Measurements from ENCODE around the gene KLRB1.

DNA sequence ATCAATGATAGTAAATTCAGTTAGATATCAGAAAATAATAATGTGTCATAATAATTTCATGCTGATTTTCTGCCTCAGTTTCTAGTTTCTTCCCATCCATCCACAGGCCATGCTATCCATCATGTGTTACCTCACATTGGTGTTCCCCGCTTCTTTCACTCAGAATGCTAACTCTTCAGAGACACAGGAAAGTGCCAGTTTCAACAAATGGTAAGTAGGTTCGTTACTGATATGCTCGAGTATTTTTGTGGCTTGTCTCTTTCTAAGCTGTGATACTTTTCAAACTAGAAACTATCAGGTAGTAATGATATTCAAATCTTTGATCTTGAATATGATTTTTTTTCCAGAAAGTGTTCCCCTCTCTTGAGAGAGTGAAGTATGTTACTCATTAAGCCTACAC, 1.5 kb downstream of the KLRB1 start:
- no peak for TF ChIP-seq GABPA (IDR thresholded peaks at IDR 0.05 in 1 of 2, conservative IDR thresholded peaks at IDR 0.05 in 1 of 2)
- TF ChIP-seq, protein P1, sequence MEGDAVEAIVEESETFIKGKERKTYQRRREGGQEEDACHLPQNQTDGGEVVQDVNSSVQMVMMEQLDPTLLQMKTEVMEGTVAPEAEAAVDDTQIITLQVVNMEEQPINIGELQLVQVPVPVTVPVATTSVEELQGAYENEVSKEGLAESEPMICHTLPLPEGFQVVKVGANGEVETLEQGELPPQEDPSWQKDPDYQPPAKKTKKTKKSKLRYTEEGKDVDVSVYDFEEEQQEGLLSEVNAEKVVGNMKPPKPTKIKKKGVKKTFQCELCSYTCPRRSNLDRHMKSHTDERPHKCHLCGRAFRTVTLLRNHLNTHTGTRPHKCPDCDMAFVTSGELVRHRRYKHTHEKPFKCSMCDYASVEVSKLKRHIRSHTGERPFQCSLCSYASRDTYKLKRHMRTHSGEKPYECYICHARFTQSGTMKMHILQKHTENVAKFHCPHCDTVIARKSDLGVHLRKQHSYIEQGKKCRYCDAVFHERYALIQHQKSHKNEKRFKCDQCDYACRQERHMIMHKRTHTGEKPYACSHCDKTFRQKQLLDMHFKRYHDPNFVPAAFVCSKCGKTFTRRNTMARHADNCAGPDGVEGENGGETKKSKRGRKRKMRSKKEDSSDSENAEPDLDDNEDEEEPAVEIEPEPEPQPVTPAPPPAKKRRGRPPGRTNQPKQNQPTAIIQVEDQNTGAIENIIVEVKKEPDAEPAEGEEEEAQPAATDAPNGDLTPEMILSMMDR (IDR thresholded peaks at IDR 0.05; ENCODE audit: low read depth, low read length, missing input control): no peak
- TF ChIP-seq, protein P2, sequence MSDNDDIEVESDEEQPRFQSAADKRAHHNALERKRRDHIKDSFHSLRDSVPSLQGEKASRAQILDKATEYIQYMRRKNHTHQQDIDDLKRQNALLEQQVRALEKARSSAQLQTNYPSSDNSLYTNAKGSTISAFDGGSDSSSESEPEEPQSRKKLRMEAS (IDR thresholded peaks at IDR 0.05): no peak
- TF ChIP-seq FOXA1 (IDR thresholded peaks at IDR 0.05): no peak
- TF ChIP-seq TAF1 (conservative IDR thresholded peaks at IDR 0.05): no peak
- no peak for TF ChIP-seq JUND (IDR thresholded peaks at IDR 0.05)
- TF ChIP-seq HNF4A (conservative IDR thresholded peaks at IDR 0.05): no peak
- TF ChIP-seq, protein P3, sequence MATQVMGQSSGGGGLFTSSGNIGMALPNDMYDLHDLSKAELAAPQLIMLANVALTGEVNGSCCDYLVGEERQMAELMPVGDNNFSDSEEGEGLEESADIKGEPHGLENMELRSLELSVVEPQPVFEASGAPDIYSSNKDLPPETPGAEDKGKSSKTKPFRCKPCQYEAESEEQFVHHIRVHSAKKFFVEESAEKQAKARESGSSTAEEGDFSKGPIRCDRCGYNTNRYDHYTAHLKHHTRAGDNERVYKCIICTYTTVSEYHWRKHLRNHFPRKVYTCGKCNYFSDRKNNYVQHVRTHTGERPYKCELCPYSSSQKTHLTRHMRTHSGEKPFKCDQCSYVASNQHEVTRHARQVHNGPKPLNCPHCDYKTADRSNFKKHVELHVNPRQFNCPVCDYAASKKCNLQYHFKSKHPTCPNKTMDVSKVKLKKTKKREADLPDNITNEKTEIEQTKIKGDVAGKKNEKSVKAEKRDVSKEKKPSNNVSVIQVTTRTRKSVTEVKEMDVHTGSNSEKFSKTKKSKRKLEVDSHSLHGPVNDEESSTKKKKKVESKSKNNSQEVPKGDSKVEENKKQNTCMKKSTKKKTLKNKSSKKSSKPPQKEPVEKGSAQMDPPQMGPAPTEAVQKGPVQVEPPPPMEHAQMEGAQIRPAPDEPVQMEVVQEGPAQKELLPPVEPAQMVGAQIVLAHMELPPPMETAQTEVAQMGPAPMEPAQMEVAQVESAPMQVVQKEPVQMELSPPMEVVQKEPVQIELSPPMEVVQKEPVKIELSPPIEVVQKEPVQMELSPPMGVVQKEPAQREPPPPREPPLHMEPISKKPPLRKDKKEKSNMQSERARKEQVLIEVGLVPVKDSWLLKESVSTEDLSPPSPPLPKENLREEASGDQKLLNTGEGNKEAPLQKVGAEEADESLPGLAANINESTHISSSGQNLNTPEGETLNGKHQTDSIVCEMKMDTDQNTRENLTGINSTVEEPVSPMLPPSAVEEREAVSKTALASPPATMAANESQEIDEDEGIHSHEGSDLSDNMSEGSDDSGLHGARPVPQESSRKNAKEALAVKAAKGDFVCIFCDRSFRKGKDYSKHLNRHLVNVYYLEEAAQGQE (IDR thresholded peaks at IDR 0.05): no peak
- TF ChIP-seq YY1 (IDR thresholded peaks at IDR 0.05): no peak
- no peak for TF ChIP-seq RAD21 (IDR thresholded peaks at IDR 0.05)
- no peak for TF ChIP-seq RXRA (IDR thresholded peaks at IDR 0.05)
- TF ChIP-seq, protein P4, sequence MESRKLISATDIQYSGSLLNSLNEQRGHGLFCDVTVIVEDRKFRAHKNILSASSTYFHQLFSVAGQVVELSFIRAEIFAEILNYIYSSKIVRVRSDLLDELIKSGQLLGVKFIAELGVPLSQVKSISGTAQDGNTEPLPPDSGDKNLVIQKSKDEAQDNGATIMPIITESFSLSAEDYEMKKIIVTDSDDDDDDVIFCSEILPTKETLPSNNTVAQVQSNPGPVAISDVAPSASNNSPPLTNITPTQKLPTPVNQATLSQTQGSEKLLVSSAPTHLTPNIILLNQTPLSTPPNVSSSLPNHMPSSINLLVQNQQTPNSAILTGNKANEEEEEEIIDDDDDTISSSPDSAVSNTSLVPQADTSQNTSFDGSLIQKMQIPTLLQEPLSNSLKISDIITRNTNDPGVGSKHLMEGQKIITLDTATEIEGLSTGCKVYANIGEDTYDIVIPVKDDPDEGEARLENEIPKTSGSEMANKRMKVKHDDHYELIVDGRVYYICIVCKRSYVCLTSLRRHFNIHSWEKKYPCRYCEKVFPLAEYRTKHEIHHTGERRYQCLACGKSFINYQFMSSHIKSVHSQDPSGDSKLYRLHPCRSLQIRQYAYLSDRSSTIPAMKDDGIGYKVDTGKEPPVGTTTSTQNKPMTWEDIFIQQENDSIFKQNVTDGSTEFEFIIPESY (IDR thresholded peaks at IDR 0.05): no peak
- no peak for TF ChIP-seq SP1 (IDR thresholded peaks at IDR 0.05)
- TF ChIP-seq EGR1 (IDR thresholded peaks at IDR 0.05; ENCODE audit: low read depth in 2 of 2): no peak
